GM23338 (cell line): ENCODE data around the gene TREM2. TPM values are rescaled to one million over a fixed set of nuclear protein-coding genes. Genes with fewer than 3 reads are reported as not detected.

Source experiments
- ATAC-seq: fragments of 200-7000 bp; cut with Tn5 transposase; 3 replicates; pipeline ENCODE4 v1.9.1; 2020
- DNase-seq: peaks from one replicate; pipeline ENCODE4 v3.0.0-alpha.2; 2015; ENCODE audit warnings: low spot score
- H2AFZ ChIP-seq: fragments of 200-600 bp; sonication (generic); 2 replicates; pipeline ENCODE4 v1.8.0; 2016; ENCODE audit warnings: antibody characterized with exemption, mild to moderate bottlenecking, moderate library complexity
- H3F3A ChIP-seq: fragments of 200-600 bp; sonication (generic); replicated peaks from 2 replicates; pipeline ENCODE4 v1.8.0; 2017; ENCODE audit warnings: antibody characterized with exemption, mixed run types, low read depth
- H3K27ac ChIP-seq: fragments of 200-600 bp; sonication (generic); 2 replicates; pipeline ENCODE4 v1.6.1; 2016; ENCODE audit warnings: low read depth
- H3K27me3 ChIP-seq: fragments of 200-600 bp; sonication (generic); 2 replicates; pipeline ENCODE4 v1.8.0; 2016; ENCODE audit warnings: mild to moderate bottlenecking, mixed run types, moderate library complexity; ENCODE audit not compliant: insufficient read depth
- H3K36me3 ChIP-seq: fragments of 200-600 bp; sonication (generic); 2 replicates; pipeline ENCODE4 v1.8.0; 2016; ENCODE audit warnings: mild to moderate bottlenecking; ENCODE audit not compliant: insufficient read depth
- H3K4me1 ChIP-seq: fragments of 200-600 bp; sonication (generic); 2 replicates; pipeline ENCODE4 v1.8.0; 2016; ENCODE audit warnings: mild to moderate bottlenecking, moderate library complexity; ENCODE audit not compliant: insufficient read depth
- H3K4me2 ChIP-seq: fragments of 200-600 bp; sonication (generic); 2 replicates; pipeline ENCODE4 v1.7.1; 2017; ENCODE audit warnings: mixed run types
- H3K4me3 ChIP-seq: fragments of 200-600 bp; sonication (generic); 2 replicates; pipeline ENCODE4 v1.6.1; 2016; ENCODE audit warnings: mixed run types
- H3K79me2 ChIP-seq: fragments of 200-600 bp; sonication (generic); replicated peaks from 2 replicates; pipeline ENCODE4 v1.8.0; 2017; ENCODE audit warnings: mild to moderate bottlenecking; ENCODE audit not compliant: insufficient read depth
- H3K9me2 ChIP-seq: fragments of 200-600 bp; sonication (generic); 2 replicates; pipeline ENCODE4 v1.8.0; 2017; ENCODE audit not compliant: insufficient read depth
- H4K20me1 ChIP-seq: fragments of 200-600 bp; sonication (generic); replicated peaks from 2 replicates; pipeline ENCODE4 v1.8.0; 2017; ENCODE audit warnings: mild to moderate bottlenecking; ENCODE audit not compliant: insufficient read depth
- H3K27ac Mint-ChIP-seq: 2 replicates; pipeline ENCODE4 v1.8.0; 2020; ENCODE audit warnings: inconsistent platforms, mild to moderate bottlenecking, moderate library complexity, mixed read lengths
- H3K27me3 Mint-ChIP-seq: 3 replicates; pipeline ENCODE4 v1.8.0; 2022; ENCODE audit warnings: low read depth, mild to moderate bottlenecking, moderate library complexity, mixed read lengths, inconsistent platforms; ENCODE audit not compliant: insufficient read depth, poor library complexity
- H3K36me3 Mint-ChIP-seq: 3 replicates; pipeline ENCODE4 v1.8.0; 2021; ENCODE audit warnings: low read depth, mild to moderate bottlenecking, inconsistent platforms, moderate library complexity, mixed read lengths
- H3K4me1 Mint-ChIP-seq: 3 replicates; pipeline ENCODE4 v1.8.0; 2020; ENCODE audit warnings: mild to moderate bottlenecking, inconsistent platforms, mixed read lengths
- H3K4me3 Mint-ChIP-seq: 3 replicates; pipeline ENCODE4 v1.8.0; 2021; ENCODE audit warnings: moderate library complexity, mild to moderate bottlenecking, inconsistent platforms, mixed read lengths
- H3K9me3 Mint-ChIP-seq: 3 replicates; pipeline ENCODE4 v1.8.0; 2020; ENCODE audit warnings: moderate library complexity, mild to moderate bottlenecking, inconsistent platforms, mixed read lengths
- CREB1 ChIP-seq: fragments of 250-450 bp; sonication (Bioruptor Pico); IDR thresholded peaks from 2 replicates; pipeline ENCODE4 v1.5.0; 2020; ENCODE audit warnings: low read depth, mild to moderate bottlenecking, moderate library complexity
- CTCF ChIP-seq, 2 experiments: fragments of 200-600 bp in 1 of 2; sonication (generic) in 1 of 2; conservative IDR thresholded peaks; 2 replicates each; pipeline versions ENCODE4 v1.5.1 to v1.6.1; 2016 to 2017; ENCODE audit warnings: antibody characterized with exemption in 2 of 2, low read depth in 2 of 2, mild to moderate bottlenecking in 2 of 2, moderate library complexity in 1 of 2
- ETS1 ChIP-seq: IDR thresholded peaks from 2 replicates; pipeline ENCODE4 v1.6.1; 2016; ENCODE audit warnings: antibody characterized with exemption
- EZH2 ChIP-seq: fragments of 200-600 bp; sonication (generic); IDR thresholded peaks from one replicate; pipeline ENCODE4 v1.8.0; 2017; ENCODE audit warnings: antibody characterized with exemption, mild to moderate bottlenecking, low read depth; ENCODE audit not compliant: unreplicated experiment
- EZH2phosphoT487 ChIP-seq: fragments of 200-600 bp; sonication (generic); IDR thresholded peaks from one replicate; pipeline ENCODE4 v1.8.1; 2018; ENCODE audit warnings: antibody characterized with exemption; ENCODE audit not compliant: unreplicated experiment
- JUNB ChIP-seq: IDR thresholded peaks from one replicate; pipeline ENCODE4 v1.6.1; 2016; ENCODE audit warnings: antibody characterized with exemption; ENCODE audit not compliant: unreplicated experiment
- NANOG ChIP-seq: IDR thresholded peaks from 2 replicates; pipeline ENCODE4 v1.6.1; 2016; ENCODE audit warnings: antibody characterized with exemption, borderline replicate concordance
- POLR2AphosphoS5 ChIP-seq: IDR thresholded peaks from 2 replicates; pipeline ENCODE4 v1.6.1; 2016; ENCODE audit warnings: antibody characterized with exemption, low read depth
- STAT1 ChIP-seq: IDR thresholded peaks from one replicate; pipeline ENCODE4 v1.6.1; 2016; ENCODE audit warnings: antibody characterized with exemption; ENCODE audit not compliant: unreplicated experiment
- ZNF114 ChIP-seq: fragments of 250-450 bp; sonication (Bioruptor Pico); IDR thresholded peaks from 2 replicates; pipeline ENCODE4 v1.5.0; 2020; ENCODE audit warnings: mild to moderate bottlenecking, moderate library complexity
- ZNF331 ChIP-seq: fragments of 250-450 bp; sonication (Bioruptor Pico); IDR thresholded peaks from 2 replicates; pipeline ENCODE4 v1.5.0; 2020; ENCODE audit warnings: low read depth, mild to moderate bottlenecking, moderate library complexity
- ZNF462 ChIP-seq: fragments of 250-450 bp; sonication (Bioruptor Pico); IDR thresholded peaks from 2 replicates; pipeline ENCODE4 v1.5.0; 2020; ENCODE audit warnings: mild to moderate bottlenecking, moderate library complexity
- polyA plus RNA-seq: library from polyadenylated mRNA; unstranded; fragments of >200 nt; fragmentation: Nextera tagmentation; extraction: Ambion mirVana; gene quantifications from 2 replicates; pipeline ENCODE4 v1.2.1, GENCODE V29; 2016
- total RNA-seq: library from RNA; depleted of rRNA; stranded (reverse); fragments of >200 nt; shearing (Covaris generic); gene quantifications from 2 replicates; pipeline ENCODE4 v1.2.3, GENCODE V29; 2014
- TF ChIP-seq, protein P1 (sequence below): IDR thresholded peaks from one replicate; pipeline ENCODE4 v1.6.1; 2018; ENCODE audit warnings: antibody characterized with exemption; ENCODE audit not compliant: unreplicated experiment

Gene TREM2
- total and polyA plus RNA-seq, 2 experiments from 2014 or later = not detected

GRCh38 chr6:41161851-41162552 is 914 bp downstream of the TREM2 start:
- Histone ChIP-seq H3K9me2 (peaks cover 8% of the 10 kb centered on the region; the same call in 1 of the 2 replicates), H3F3A (no peaks in the 10 kb centered on the region), H3K27me3 (no peaks in the 10 kb centered on the region), H3K4me3 (no peak overlapping the region), H3K4me2 (no peak overlapping the region), H4K20me1 (no peaks in the 10 kb centered on the region), H3K4me1 (no peaks in the 10 kb centered on the region), H3K36me3 (no peaks in the 10 kb centered on the region), H3K79me2 (no peaks in the 10 kb centered on the region), H3K27ac (no peak overlapping the region), H2AFZ (no peak overlapping the region)
- H3K27me3 Mint-ChIP-seq = peaks cover 9% of the 10 kb centered on the region
- TF ChIP-seq JUNB = no peak
- TF ChIP-seq ETS1 = no peak
- TF ChIP-seq, protein P1, sequence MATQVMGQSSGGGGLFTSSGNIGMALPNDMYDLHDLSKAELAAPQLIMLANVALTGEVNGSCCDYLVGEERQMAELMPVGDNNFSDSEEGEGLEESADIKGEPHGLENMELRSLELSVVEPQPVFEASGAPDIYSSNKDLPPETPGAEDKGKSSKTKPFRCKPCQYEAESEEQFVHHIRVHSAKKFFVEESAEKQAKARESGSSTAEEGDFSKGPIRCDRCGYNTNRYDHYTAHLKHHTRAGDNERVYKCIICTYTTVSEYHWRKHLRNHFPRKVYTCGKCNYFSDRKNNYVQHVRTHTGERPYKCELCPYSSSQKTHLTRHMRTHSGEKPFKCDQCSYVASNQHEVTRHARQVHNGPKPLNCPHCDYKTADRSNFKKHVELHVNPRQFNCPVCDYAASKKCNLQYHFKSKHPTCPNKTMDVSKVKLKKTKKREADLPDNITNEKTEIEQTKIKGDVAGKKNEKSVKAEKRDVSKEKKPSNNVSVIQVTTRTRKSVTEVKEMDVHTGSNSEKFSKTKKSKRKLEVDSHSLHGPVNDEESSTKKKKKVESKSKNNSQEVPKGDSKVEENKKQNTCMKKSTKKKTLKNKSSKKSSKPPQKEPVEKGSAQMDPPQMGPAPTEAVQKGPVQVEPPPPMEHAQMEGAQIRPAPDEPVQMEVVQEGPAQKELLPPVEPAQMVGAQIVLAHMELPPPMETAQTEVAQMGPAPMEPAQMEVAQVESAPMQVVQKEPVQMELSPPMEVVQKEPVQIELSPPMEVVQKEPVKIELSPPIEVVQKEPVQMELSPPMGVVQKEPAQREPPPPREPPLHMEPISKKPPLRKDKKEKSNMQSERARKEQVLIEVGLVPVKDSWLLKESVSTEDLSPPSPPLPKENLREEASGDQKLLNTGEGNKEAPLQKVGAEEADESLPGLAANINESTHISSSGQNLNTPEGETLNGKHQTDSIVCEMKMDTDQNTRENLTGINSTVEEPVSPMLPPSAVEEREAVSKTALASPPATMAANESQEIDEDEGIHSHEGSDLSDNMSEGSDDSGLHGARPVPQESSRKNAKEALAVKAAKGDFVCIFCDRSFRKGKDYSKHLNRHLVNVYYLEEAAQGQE = no peak
- no peak for TF ChIP-seq EZH2phosphoT487
- no peak for TF ChIP-seq POLR2AphosphoS5
- no peak for TF ChIP-seq STAT1
- TF ChIP-seq ZNF462 = no peak
- TF ChIP-seq EZH2 = no peak
- TF ChIP-seq ZNF331 = no peak
- no peak for TF ChIP-seq NANOG
- no peak for TF ChIP-seq ZNF114 (CRISPR knock-in tag)
- TF ChIP-seq CTCF (conservative IDR thresholded peaks at IDR 0.05; ENCODE audit: low read depth in 2 of 2) = no peak
- TF ChIP-seq CREB1 = no peak
- no peak for ATAC-seq
- H3K27ac Mint-ChIP-seq = no peak overlapping the region
- no peaks in the 10 kb centered on the region; the same call in 2 of the 3 replicates for H3K36me3 Mint-ChIP-seq
- no peak overlapping the region for H3K4me3 Mint-ChIP-seq
- H3K4me1 Mint-ChIP-seq = no peaks in the 10 kb centered on the region; the same call in 2 of the 3 replicates
- no peak for DNase-seq
- H3K9me3 Mint-ChIP-seq = no peaks in the 10 kb centered on the region; the same call in 2 of the 3 replicates
